ENCODE data around the gene HLA-DOA. TPM values are rescaled to one million over a fixed set of nuclear protein-coding genes. Genes with fewer than 3 reads are reported as not detected.

HLA-DOA gene
- total RNA-seq, 1 donor = under 0.01 TPM

GRCh38 chr6:33000055-33000454 is 9.3 kb downstream of the HLA-DOA start:
- no peaks in the 10 kb centered on the region for H3K4me1 ChIP-seq (ENCODE audit: insufficient read depth, low read length)
- H3K9me3 ChIP-seq (ENCODE audit: low read depth, low read length) = no peaks in the 10 kb centered on the region
- peaks cover 47% of the 10 kb centered on the region for H3K27me3 ChIP-seq (ENCODE audit: insufficient read depth, low read length)
- H3K4me2 ChIP-seq (ENCODE audit: insufficient read depth, low read length) = no peak overlapping the region
- H3K36me3 ChIP-seq (ENCODE audit: insufficient read depth, low read length) = no peaks in the 10 kb centered on the region
- H3K4me3 ChIP-seq (ENCODE audit: insufficient read depth, low read length) = no peak overlapping the region
- no peak overlapping the region for H3K27ac ChIP-seq (ENCODE audit: low read depth, low read length)
- H3K79me2 ChIP-seq (ENCODE audit: insufficient read depth, low read length) = no peaks in the 10 kb centered on the region
- DNase-seq (ENCODE audit: insufficient read length, low spot score, missing footprints) = no peak
- TF ChIP-seq CTCF (IDR thresholded peaks at IDR 0.05; ENCODE audit: extremely low read depth, low read depth, low read length) = no peak
- H4K20me1 ChIP-seq (ENCODE audit: insufficient read depth, low read length) = no peaks in the 10 kb centered on the region
- no peak overlapping the region for H2AFZ ChIP-seq (ENCODE audit: low read length)

- H2AFZ ChIP-seq (ENCODE audit: low read length) = no peak overlapping the region
- H3K27ac ChIP-seq (ENCODE audit: low read depth, low read length) = no peak overlapping the region
- no peaks in the 10 kb centered on the region for H4K20me1 ChIP-seq (ENCODE audit: insufficient read depth, low read length)
- no peaks in the 10 kb centered on the region for H3K36me3 ChIP-seq (ENCODE audit: insufficient read depth, low read length)
- no peak overlapping the region for H3K4me2 ChIP-seq (ENCODE audit: insufficient read depth, low read length)
- no peaks in the 10 kb centered on the region for H3K79me2 ChIP-seq (ENCODE audit: insufficient read depth, low read length)
- H3K4me3 ChIP-seq (ENCODE audit: insufficient read depth, low read length) = no peak overlapping the region
- no peak for TF ChIP-seq CTCF (IDR thresholded peaks at IDR 0.05; ENCODE audit: extremely low read depth, low read depth, low read length)
- no peak for DNase-seq (ENCODE audit: insufficient read length, low spot score, missing footprints)
- peaks cover 33% of the 10 kb centered on the region for H3K27me3 ChIP-seq (ENCODE audit: insufficient read depth, low read length)
- H3K9me3 ChIP-seq (ENCODE audit: low read depth, low read length) = no peaks in the 10 kb centered on the region
- H3K4me1 ChIP-seq (ENCODE audit: insufficient read depth, low read length) = no peaks in the 10 kb centered on the region
Observed at GRCh38 chr6:32995448-32995847, 13.9 kb downstream of the HLA-DOA start.

- H4K20me1 ChIP-seq (ENCODE audit: insufficient read depth, low read length) = no peaks in the 10 kb centered on the region
- H3K4me2 ChIP-seq (ENCODE audit: insufficient read depth, low read length) = no peak overlapping the region
- H3K4me1 ChIP-seq (ENCODE audit: insufficient read depth, low read length) = no peaks in the 10 kb centered on the region
- H3K9me3 ChIP-seq (ENCODE audit: low read depth, low read length) = no peaks in the 10 kb centered on the region
- no peak for TF ChIP-seq CTCF (IDR thresholded peaks at IDR 0.05; ENCODE audit: extremely low read depth, low read depth, low read length)
- H2AFZ ChIP-seq (ENCODE audit: low read length) = no peak overlapping the region
- no peak overlapping the region for H3K4me3 ChIP-seq (ENCODE audit: insufficient read depth, low read length)
- DNase-seq (ENCODE audit: insufficient read length, low spot score, missing footprints) = no peak
- H3K36me3 ChIP-seq (ENCODE audit: insufficient read depth, low read length) = no peaks in the 10 kb centered on the region
- H3K27me3 ChIP-seq (ENCODE audit: insufficient read depth, low read length) = peaks cover 29% of the 10 kb centered on the region
- H3K27ac ChIP-seq (ENCODE audit: low read depth, low read length) = no peak overlapping the region
- no peaks in the 10 kb centered on the region for H3K79me2 ChIP-seq (ENCODE audit: insufficient read depth, low read length)
Observed at GRCh38 chr6:32993363-32993973, 15.9 kb downstream of the HLA-DOA start.

GRCh38 chr6:32991972-32992371 is 17.4 kb downstream of the HLA-DOA start:
- Histone ChIP-seq H4K20me1 (ENCODE audit: insufficient read depth, low read length) (no peaks in the 10 kb centered on the region), H3K79me2 (ENCODE audit: insufficient read depth, low read length) (no peaks in the 10 kb centered on the region), H3K4me2 (ENCODE audit: insufficient read depth, low read length) (no peak overlapping the region), H3K4me1 (ENCODE audit: insufficient read depth, low read length) (no peaks in the 10 kb centered on the region), H3K4me3 (ENCODE audit: insufficient read depth, low read length) (no peak overlapping the region), H3K9me3 (ENCODE audit: low read depth, low read length) (no peaks in the 10 kb centered on the region), H2AFZ (ENCODE audit: low read length) (no peak overlapping the region), H3K27ac (ENCODE audit: low read depth, low read length) (no peak overlapping the region), H3K36me3 (ENCODE audit: insufficient read depth, low read length) (no peaks in the 10 kb centered on the region), H3K27me3 (ENCODE audit: insufficient read depth, low read length) (peaks cover 26% of the 10 kb centered on the region)
- TF ChIP-seq CTCF (IDR thresholded peaks at IDR 0.05; ENCODE audit: extremely low read depth, low read depth, low read length) = no peak
- DNase-seq (ENCODE audit: insufficient read length, low spot score, missing footprints) = no peak

Measured in osteoblast (primary cell).